ENCODE data around the gene DNM3.

DNM3 gene

GRCh38 chr1:172185996-172186395 lies 344.7 kb downstream of the DNM3 start:
- H3K36me3 ChIP-seq (ENCODE audit: insufficient read depth, low read length) = no peaks in the 10 kb centered on the region
- H3K9me2 ChIP-seq (ENCODE audit: low read depth, low read length) = no peaks in the 10 kb centered on the region
- no peak overlapping the region for H3K9ac ChIP-seq (ENCODE audit: low read length)
- H3K27ac ChIP-seq (ENCODE audit: low read depth, low read length, poor library complexity, severe bottlenecking) = peak overlapping the region; percentile 33
- H3K4me3 ChIP-seq (ENCODE audit: low read depth, low read length, poor library complexity, severe bottlenecking) = no peak overlapping the region
- H4K20me1 ChIP-seq (ENCODE audit: insufficient read depth, low read length) = no peaks in the 10 kb centered on the region
- H3K4me2 ChIP-seq (ENCODE audit: low read length) = 0 out of 2 replicates have a peak overlapping the region, but pooled peaks have one; percentile 4
- no peaks in the 10 kb centered on the region for H3F3A ChIP-seq (ENCODE audit: insufficient read depth, low read length)
- H2AFZ ChIP-seq (ENCODE audit: low read length) = 0 out of 2 replicates have a peak overlapping the region, but pooled peaks have one; percentile 25
- H3K9me3 ChIP-seq (ENCODE audit: low read length) = no peaks in the 10 kb centered on the region
- H3K79me2 ChIP-seq (ENCODE audit: insufficient read depth, low read length) = no peaks in the 10 kb centered on the region
- H3K27me3 ChIP-seq (ENCODE audit: insufficient read depth, low read length) = no peaks in the 10 kb centered on the region
- TF ChIP-seq EZH2 (IDR thresholded peaks at IDR 0.05; ENCODE audit: borderline replicate concordance, low read length) (no peak), CTCF (IDR thresholded peaks at IDR 0.05; ENCODE audit: low read length) (no peak)
- peaks cover 42% of the 10 kb centered on the region for H3K4me1 ChIP-seq (ENCODE audit: insufficient read depth, low read length, severe bottlenecking)

GRCh38 chr1:172201572-172201971 lies 360.3 kb downstream of the DNM3 start:
- no peak for TF ChIP-seq CTCF (IDR thresholded peaks at IDR 0.05; ENCODE audit: low read length)
- TF ChIP-seq EZH2 (IDR thresholded peaks at IDR 0.05; ENCODE audit: borderline replicate concordance, low read length) = no peak
- Histone ChIP-seq H3K4me2 (ENCODE audit: low read length) (no peak overlapping the region), H3K4me1 (ENCODE audit: insufficient read depth, low read length, severe bottlenecking) (peaks cover 8% of the 10 kb centered on the region), H3K9me3 (ENCODE audit: low read length) (0 out of 2 replicates have a peak, but pooled peaks cover 8% of the 10 kb centered on the region), H3K27me3 (ENCODE audit: insufficient read depth, low read length) (no peaks in the 10 kb centered on the region), H2AFZ (ENCODE audit: low read length) (no peak overlapping the region), H3K27ac (ENCODE audit: low read depth, low read length, poor library complexity, severe bottlenecking) (no peak overlapping the region), H3K9ac (ENCODE audit: low read length) (no peak overlapping the region), H3K79me2 (ENCODE audit: insufficient read depth, low read length) (no peaks in the 10 kb centered on the region), H3K4me3 (ENCODE audit: low read depth, low read length, poor library complexity, severe bottlenecking) (no peak overlapping the region), H3K9me2 (ENCODE audit: low read depth, low read length) (no peaks in the 10 kb centered on the region), H3F3A (ENCODE audit: insufficient read depth, low read length) (no peaks in the 10 kb centered on the region), H4K20me1 (ENCODE audit: insufficient read depth, low read length) (no peaks in the 10 kb centered on the region), H3K36me3 (ENCODE audit: insufficient read depth, low read length) (no peaks in the 10 kb centered on the region)

GRCh38 chr1:172203135-172203823 lies 362.0 kb downstream of the DNM3 start:
- H3K9me2 ChIP-seq (ENCODE audit: low read depth, low read length) = no peaks in the 10 kb centered on the region
- no peak overlapping the region for H3K4me3 ChIP-seq (ENCODE audit: low read depth, low read length, poor library complexity, severe bottlenecking)
- 0 out of 2 replicates have a peak, but pooled peaks cover 8% of the 10 kb centered on the region for H3K9me3 ChIP-seq (ENCODE audit: low read length)
- no peaks in the 10 kb centered on the region for H4K20me1 ChIP-seq (ENCODE audit: insufficient read depth, low read length)
- H2AFZ ChIP-seq (ENCODE audit: low read length) = no peak overlapping the region
- no peak overlapping the region for H3K27ac ChIP-seq (ENCODE audit: low read depth, low read length, poor library complexity, severe bottlenecking)
- no peaks in the 10 kb centered on the region for H3K79me2 ChIP-seq (ENCODE audit: insufficient read depth, low read length)
- H3K36me3 ChIP-seq (ENCODE audit: insufficient read depth, low read length) = no peaks in the 10 kb centered on the region
- peaks cover 8% of the 10 kb centered on the region for H3K4me1 ChIP-seq (ENCODE audit: insufficient read depth, low read length, severe bottlenecking)
- no peak overlapping the region for H3K4me2 ChIP-seq (ENCODE audit: low read length)
- no peak overlapping the region for H3K9ac ChIP-seq (ENCODE audit: low read length)
- no peaks in the 10 kb centered on the region for H3F3A ChIP-seq (ENCODE audit: insufficient read depth, low read length)
- TF ChIP-seq CTCF (IDR thresholded peaks at IDR 0.05; ENCODE audit: low read length) = no peak
- no peak for TF ChIP-seq EZH2 (IDR thresholded peaks at IDR 0.05; ENCODE audit: borderline replicate concordance, low read length)
- no peaks in the 10 kb centered on the region for H3K27me3 ChIP-seq (ENCODE audit: insufficient read depth, low read length)

Measured in OCI-LY1 (cell line).